ENCODE data around the gene PRSS57. TPM values are rescaled to one million over a fixed set of nuclear protein-coding genes. Genes with fewer than 3 reads are reported as not detected.

PRSS57 gene
- total RNA-seq, 1 experiment from 2014 or later = not detected

GRCh38 chr19:648904-649801, 46.1 kb downstream of the PRSS57 start:
- in situ Hi-C loops (cut with HindIII; ENCODE audit: low pct_unique_long_range_greater_than_20kb, low sequenced_read_pairs) = no loop called here
- DNase-seq (ENCODE audit: low read depth, low spot score) = no peak

GRCh38 chr19:648305-648704, 46.9 kb downstream of the PRSS57 start:
- in situ Hi-C loops (cut with HindIII; ENCODE audit: low pct_unique_long_range_greater_than_20kb, low sequenced_read_pairs) = no loop called here
- DNase-seq (ENCODE audit: low read depth, low spot score) = no peak

- DNase-seq (ENCODE audit: low read depth, low spot score) = no peak
- in situ Hi-C loops (cut with HindIII; ENCODE audit: low pct_unique_long_range_greater_than_20kb, low sequenced_read_pairs) = no loop called here
Measured at GRCh38 chr19:647566-648284, 47.5 kb downstream of the PRSS57 start.

GRCh38 chr19:646779-647565, 48.3 kb downstream of the PRSS57 start:
- in situ Hi-C loops (cut with HindIII; ENCODE audit: low pct_unique_long_range_greater_than_20kb, low sequenced_read_pairs) = no loop called here
- DNase-seq (ENCODE audit: low read depth, low spot score) = no peak

- in situ Hi-C loops (cut with HindIII; ENCODE audit: low pct_unique_long_range_greater_than_20kb, low sequenced_read_pairs) = no loop called here
Measured at GRCh38 chr19:645912-646778, 49.1 kb downstream of the PRSS57 start.

GRCh38 chr19:644789-645188, 50.5 kb downstream of the PRSS57 start:
- no peak for DNase-seq (ENCODE audit: low read depth, low spot score)
- in situ Hi-C loops (cut with HindIII; ENCODE audit: low pct_unique_long_range_greater_than_20kb, low sequenced_read_pairs) = no loop called here

More at GRCh38 chr19:645912-646778, 49.1 kb downstream of the PRSS57 start:
- no peak for DNase-seq (ENCODE audit: low read depth, low spot score)

- DNase-seq (ENCODE audit: low read depth, low spot score) = no peak
- in situ Hi-C loops (cut with HindIII; ENCODE audit: low pct_unique_long_range_greater_than_20kb, low sequenced_read_pairs) = no loop called here
Measured at GRCh38 chr19:644363-644762, 50.9 kb downstream of the PRSS57 start.

GRCh38 chr19:643736-644135, 51.5 kb downstream of the PRSS57 start:
- in situ Hi-C loops (cut with HindIII; ENCODE audit: low pct_unique_long_range_greater_than_20kb, low sequenced_read_pairs) = no loop called here
- DNase-seq (ENCODE audit: low read depth, low spot score) = no peak

- DNase-seq (ENCODE audit: low read depth, low spot score) = no peak
- in situ Hi-C loops (cut with HindIII; ENCODE audit: low pct_unique_long_range_greater_than_20kb, low sequenced_read_pairs) = no loop called here
Measured at GRCh38 chr19:642767-643727, 52.2 kb downstream of the PRSS57 start.

GRCh38 chr19:641702-642101, 53.5 kb downstream of the PRSS57 start:
- in situ Hi-C loops (cut with HindIII; ENCODE audit: low pct_unique_long_range_greater_than_20kb, low sequenced_read_pairs) = no loop called here
- no peak for DNase-seq (ENCODE audit: low read depth, low spot score)

- DNase-seq (ENCODE audit: low read depth, low spot score) = no peak
- in situ Hi-C loops (cut with HindIII; ENCODE audit: low pct_unique_long_range_greater_than_20kb, low sequenced_read_pairs) = no loop called here
Measured at GRCh38 chr19:640606-641189, 54.6 kb downstream of the PRSS57 start.

- no peak for DNase-seq (ENCODE audit: low read depth, low spot score)
- in situ Hi-C loops (cut with HindIII; ENCODE audit: low pct_unique_long_range_greater_than_20kb, low sequenced_read_pairs) = no loop called here
Measured at GRCh38 chr19:640161-640558, 55.1 kb downstream of the PRSS57 start.

GRCh38 chr19:639253-640160, 55.7 kb downstream of the PRSS57 start, which contains the start of gene FGF22:
Gene FGF22, plus strand, starts transcription at chr19:639879. Its CDS starts 47 bp downstream, at chr19:639926.
- DNase-seq (ENCODE audit: low read depth, low spot score) = peak; percentile 80
- in situ Hi-C loops (cut with HindIII; ENCODE audit: low pct_unique_long_range_greater_than_20kb, low sequenced_read_pairs) = no loop called here

GRCh38 chr19:638906-639252, 56.4 kb downstream of the PRSS57 start:
- in situ Hi-C loops (cut with HindIII; ENCODE audit: low pct_unique_long_range_greater_than_20kb, low sequenced_read_pairs) = no loop called here
- no peak for DNase-seq (ENCODE audit: low read depth, low spot score)

All from SK-MEL-5 (cell line).